HG02798 (cell line): ENCODE data around the gene CZIB.
"Not testable (repeated sequence)": the region's sequence is repeated elsewhere in the genome, so short reads cannot be mapped to it uniquely, and the experiment has no call there.

ENCODE experiments used
- ATAC-seq: cut with Tn5 transposase; IDR thresholded peaks from one replicate; pipeline ENCODE4 v1.9.1; 2021; ENCODE audit warnings: mild to moderate bottlenecking; ENCODE audit not compliant: unreplicated experiment, poor library complexity

CZIB gene

DNA sequence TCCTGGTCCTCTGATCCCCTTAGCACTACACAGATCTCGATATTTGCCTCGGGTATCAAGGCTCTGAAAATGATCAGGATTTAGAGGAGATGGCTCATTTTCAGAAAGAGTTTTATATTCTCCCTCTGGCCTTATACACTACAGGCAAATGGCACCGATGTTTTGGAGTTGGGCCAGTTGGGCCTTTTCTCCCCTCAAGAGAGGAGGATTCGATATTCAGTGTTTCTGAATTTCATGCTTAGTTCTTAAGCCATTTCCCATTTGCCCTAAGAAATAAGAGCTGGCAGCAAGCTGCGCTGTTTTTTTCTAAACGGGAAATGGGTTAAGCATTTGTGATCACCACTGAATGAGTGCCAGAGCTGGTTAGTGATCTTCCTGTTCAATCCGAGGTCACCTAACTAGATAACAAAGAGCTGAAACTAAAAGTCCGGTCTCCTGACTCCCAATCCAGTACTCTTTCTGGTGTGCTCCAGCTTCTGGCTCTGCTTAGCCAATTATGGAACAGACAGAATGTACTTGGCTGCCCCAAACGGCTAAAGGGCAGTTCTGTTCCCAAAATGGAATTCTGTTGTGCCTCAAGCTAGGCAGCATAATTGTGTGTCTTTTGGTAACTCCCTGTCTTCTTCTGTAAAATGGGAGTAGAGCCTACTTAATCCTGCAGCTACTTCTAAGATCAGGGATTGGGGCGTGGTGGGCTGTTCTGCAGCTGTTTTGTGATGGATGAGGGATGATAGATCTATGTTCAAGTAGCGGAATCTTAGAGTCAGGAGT is 25.0 kb downstream of the CZIB start:
- no peak for ATAC-seq

DNA sequence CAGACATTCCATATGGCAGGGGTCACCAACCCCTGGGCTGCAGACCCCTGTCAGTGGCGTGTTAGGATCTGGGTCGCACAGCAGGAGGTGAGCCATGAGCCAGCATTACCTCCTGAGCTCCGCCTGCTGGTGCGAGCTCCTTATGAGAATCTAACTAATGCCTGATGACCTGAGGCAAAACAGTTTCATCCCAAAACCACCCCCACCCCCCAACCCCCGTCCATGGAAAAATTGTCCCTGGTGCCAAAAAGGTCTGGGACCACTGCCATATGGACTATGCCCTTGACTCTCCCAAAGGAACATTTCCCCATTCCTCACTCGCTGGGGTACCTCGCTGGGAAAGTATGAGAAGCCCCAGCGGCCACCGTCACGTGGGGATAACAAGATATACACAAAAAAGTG is 30.2 kb downstream of the CZIB start:
- ATAC-seq: no peak

DNA sequence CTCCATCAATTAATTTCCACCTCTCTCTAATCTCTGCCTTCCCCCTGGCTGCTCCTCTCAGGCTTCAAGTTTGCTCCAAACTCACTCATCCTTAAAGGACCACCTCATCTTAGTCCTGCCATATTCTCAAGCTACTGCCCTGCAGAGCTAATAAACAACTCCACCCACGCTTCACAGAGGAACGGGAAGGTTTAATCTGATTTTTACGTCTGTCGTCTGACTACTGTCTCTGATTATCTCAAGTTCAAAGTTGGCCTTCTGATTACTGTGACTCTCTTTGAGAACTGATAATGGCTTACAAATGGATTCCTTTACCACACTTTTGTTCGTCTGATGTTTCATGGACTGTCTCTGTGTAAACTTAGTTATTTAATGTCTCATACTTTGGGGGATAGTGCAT is 31.4 kb downstream of the CZIB start:
- no peak for ATAC-seq

DNA sequence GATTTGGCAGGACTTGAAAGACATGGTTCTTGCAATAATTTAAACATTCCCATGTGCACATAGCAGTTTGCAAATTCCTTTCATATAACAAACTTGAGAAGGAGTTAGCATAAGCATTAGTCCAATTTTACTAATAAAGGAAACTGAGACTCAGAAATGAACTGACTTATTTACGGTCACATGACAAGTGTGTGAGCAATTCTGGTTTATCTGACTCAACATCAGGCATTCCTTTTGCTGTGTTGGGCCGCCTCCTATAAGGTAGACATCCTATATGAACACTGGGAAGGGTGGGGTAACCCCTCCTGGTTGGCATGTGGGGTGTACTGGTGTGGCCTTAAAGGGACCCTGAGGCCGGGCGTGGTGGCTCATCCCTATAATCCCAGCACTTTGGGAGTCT is 32.3 kb downstream of the CZIB start:
- no peak for ATAC-seq

DNA sequence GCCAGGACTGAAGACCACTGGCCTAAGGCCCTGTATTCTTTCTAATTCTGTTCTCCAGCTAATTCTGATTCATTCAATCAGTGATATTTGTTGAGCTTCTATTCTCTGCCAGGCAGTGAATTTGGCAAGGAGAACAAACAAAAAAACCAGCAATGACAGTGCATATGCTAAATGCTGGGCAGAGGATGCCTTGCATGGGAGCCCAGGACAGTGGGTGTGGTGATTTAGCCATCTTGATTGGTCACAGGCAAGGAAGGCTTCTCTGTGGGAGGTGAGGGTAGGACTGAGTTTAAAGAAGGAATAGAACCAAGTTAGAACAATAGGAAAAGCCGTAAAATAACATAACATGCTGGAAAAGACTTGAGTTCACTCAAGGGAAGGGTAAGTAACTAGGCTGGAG is 33.0 kb downstream of the CZIB start:
- no peak for ATAC-seq

DNA sequence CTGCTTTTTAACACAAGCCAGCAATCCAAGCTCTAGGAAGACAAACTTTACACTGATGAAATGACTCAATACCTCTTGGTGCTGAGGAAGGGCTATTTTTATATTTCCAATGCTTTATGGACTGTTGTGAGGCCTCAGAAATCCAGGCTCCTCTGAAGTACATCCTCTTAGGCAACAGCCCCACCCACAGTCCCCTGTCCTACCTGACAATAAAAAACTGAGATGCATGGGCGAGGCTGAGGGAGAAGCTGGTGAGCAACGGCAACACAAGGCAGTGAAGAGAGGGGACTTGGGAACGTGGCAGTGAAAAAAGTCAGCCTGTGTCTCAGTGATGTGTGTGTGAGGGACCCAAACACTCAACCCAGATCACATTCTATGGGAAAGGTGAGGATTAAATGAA is 33.9 kb downstream of the CZIB start:
- no peak for ATAC-seq

DNA sequence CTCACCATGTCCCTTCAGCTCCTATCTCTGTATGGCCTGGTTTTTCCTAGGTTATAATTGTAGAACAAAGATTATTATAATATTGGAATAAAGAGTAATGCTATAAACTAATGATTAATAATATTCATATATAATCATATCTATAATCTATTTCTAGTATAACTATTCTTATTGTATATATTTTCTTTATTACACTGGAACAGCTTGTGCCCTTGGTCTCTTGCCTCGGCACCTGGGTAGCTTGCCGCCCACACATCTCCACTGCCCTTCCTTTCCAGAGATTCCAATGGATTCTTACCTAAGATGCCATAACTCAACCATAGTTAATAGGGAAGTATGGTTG is 34.5 kb downstream of the CZIB start:
- ATAC-seq: not testable (repeated sequence)

DNA sequence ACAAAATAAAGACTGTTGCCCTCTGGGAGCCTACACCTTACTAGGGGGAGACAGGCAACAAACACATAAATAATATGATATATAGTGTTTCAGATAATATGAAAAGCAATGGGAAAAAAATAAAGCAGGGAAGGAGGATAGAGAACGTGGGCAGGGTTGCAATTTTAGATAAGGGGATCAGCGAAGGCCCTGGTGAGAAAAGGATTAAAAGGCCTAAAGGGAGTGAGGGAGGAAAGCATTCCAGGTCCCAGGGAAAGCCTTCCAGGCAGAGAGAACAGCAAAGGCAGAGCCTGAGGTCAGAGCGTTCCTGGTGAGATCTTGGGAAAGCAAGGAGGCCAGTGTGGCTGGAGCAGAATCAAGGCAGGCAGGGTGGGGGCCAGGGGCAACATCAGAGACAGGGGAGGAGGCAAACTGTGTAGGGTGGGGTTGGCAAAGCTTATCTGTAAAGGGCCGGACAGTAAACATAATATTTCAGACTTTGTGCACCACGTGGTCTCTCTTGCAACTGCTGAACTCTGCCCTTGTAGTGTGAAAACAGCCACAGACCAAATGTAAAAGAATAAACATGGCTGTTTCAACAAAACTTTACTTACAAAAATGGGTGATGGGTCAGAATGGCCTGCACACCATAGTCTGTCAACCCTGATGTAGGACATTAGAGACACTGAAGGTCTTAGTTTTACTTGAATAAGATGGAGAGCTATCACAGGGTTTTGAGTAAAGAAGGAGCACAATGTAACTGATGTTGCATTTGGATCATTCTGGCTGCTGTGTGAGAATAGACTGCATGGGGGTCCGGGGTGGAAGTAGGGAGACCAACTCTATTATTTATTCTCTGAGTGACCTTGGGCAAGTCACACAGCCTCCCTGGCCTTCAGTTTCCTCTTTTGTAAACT is 37.1 kb downstream of the CZIB start:
- no peak for ATAC-seq

DNA sequence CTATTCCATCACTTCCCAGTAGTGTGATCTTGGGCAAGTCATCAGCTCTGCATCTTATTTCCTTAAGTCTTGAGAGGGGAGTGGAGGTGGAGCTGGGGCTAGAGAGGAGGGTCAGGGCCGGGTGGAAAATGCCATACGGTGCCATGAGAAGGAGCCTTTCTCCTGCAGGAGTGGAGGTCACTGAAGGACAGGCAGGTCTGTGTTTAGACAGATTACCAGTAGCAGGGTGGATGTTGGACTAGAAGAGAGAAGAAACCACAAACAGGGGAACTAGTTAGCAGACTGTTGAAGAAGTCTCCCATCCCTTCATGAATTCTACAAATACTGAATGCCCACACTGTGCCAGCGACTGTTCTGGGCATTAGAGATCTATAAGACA is 37.7 kb downstream of the CZIB start:
- no peak for ATAC-seq

DNA sequence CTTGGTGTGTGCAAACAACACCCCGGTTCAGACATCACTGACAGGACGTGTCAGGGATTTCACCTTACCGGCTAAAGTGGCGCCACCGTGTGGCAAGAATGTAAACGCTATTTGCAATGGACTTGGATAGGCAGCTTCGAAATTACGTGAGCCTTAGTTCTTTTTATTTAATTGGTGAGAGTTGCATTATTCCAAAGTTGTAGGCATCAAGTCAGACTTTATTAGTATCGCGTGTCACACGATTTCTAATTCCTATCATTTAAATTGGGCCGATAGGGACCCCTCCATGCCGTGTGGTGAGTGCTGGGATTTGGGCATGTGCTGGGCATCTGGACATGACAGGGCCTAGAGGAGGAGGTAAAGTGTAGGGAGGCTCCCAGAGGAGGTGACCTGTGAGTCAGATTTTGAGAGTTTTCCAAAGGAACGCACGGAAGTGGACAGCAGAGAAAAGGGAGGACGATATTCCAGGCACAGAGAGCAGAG is 38.3 kb downstream of the CZIB start:
- peak; percentile 54 for ATAC-seq

DNA sequence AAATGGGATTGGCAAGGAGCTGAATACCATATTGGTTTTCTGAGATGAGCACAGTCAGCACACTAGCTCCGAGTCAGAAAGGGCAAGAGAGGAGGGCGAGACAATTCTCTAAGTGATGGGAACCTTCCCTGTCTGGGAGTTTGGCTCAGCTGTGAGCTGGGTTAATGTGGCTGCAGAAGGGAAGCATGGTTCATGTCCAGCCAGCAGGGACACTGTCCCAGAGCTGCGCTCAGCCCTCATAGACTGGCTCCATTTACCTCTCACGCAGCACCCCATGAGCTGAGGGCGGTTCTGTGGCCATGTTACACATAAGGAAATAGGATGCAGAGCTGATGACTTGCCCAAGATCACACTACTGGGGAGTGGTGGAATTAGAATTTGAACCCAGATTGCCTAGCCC is 39.5 kb downstream of the CZIB start:
- no peak for ATAC-seq

DNA sequence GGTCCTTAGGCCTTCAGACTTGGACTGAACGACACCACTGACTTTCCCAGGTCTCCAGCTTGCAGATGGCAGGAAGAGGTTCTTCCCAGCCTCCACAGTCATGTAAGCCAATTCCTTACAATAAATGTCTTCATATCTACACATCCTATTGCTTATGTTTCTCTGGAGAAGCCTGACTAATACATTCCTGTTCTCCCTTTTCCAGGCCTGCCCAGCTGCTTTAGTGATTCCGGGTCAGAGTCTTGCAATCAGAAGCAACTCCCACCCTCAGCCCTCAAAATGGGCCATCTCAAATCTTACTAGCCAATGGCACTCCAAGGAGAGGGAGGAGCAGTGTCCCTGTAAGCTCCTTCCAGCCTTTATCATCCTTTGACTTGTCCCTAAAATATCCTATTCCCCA is 40.2 kb downstream of the CZIB start:
- no peak for ATAC-seq

DNA sequence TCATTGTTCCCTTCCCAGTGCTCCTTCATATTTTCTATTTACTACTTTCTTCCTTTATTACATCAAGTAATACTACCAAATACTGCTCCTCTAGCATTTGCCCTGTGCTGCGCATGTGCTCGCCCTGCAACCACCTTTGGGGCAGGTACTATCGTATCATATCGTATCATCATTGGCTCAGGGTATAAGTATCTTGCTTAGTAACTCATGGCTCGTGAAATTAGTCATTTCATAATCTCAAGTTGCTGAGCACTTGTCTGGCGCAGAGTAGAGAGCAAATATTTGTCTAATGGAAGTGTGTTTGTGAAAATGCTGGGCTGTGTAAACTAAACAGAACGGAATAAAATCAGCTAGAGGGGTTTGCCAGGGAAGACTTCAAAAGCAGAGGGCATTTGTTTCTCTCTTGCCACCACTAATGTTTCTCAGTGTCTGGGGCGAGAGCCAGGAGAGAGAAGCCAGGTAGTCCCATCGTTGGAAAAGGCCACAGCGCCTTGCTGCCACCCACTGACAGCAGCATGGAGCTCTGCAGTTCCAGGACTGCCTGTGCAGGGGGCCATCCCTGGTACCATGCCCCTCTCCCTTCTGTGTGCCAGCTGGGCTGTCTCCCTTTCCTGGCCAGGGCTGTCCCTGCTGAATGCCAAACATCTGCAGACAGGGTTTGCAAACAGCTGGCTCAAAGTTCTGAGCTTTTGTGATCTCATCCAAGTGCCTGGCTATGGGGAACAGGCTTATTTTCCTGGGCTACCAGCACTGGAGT is 43.8 kb downstream of the CZIB start:
- ATAC-seq: no peak

DNA sequence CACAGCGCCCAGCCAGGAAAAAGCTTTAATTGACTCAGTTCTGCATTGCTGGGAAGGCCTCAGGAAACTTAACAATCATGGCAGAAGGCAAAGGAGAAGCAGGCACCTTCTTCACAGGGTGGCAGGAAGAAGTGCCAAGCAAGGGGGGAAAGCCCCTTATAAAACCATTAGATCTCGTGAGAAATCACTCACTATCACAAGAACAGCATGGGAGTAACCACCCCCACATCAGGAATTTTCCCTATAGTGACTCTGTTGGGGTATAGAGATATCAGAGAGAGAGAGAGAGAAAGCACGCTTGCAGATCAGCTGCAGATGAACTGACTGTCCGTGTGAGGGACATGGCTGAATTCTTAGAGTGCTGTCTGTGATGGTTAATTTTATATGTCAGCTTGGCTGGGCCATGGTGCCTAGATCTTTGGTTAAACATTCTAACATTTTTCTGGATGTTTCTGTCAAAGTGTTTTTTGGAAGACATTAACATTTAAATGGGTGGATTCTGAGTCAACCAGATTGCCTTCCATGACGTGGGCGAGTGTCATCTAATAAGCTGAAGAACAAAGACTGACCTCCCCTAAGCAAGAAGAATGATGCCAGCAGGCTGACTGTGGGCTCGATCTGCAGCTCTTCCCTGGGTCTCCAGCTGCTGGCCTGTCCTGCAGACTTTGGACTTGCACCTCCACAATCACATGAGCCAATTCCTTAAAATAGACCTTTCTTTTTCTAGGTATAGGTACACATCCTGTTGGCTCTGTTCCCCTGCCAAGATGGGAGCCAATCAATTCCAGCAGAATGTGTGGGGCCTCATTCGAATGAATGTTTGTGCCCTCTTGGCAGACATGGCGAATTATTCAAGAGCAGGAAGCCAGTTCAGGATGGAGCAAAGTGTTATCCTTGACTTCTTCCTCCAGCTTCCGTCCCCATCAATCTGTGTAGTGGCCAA is 45.2 kb downstream of the CZIB start:
- ATAC-seq: no peak

DNA sequence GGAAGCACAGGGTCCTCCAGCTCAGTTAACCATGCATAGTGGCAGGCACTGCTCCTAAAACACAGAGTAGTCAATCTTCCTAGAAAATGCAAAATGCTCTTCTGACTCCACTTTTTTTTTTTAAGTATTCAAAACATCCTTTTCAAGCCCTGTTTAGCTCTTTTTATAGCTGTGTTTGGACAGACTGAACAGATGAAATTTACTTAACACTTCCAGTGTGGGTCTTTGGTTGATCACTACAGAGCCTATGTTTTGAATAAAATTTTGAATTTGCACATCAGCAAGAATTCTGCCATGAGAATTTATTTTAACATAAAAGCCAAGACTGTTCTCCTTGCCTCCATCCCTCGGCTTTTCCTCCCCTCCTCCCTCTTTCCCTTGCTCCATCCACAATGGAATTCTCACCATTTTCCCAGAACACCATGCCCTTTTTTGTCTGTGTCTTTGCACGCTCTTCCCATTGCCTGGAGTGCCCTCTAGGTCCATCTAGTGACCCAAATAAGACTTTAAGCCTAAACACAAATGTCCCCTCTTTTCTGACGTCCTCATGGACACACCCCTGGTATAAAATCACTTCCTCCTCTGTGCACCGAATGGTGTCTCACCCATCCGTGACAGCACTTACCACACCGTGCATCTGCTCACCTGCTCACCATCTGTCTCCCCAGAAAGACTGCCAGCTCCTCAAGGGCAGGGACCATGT is 47.9 kb downstream of the CZIB start:
- ATAC-seq: no peak

DNA sequence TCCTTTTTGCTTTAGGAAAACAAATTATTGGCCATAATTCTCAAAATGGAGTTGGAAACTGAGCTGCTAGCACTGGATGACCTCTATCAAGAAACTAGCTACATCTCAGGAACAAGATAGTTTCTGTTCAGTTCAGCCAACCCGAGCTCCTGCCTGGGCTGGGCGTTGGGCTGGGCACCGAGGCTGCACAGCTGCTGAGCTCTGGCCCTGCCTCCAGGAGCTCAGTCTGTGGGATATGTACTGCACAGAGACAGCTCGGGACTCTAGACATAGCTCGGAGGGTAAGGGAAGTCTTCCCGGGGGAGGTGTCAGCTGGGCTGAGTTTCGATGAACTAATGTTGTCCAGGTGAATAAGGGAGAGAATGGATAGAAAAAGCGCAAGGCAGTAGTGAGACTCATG is 53.5 kb downstream of the CZIB start:
- ATAC-seq: no peak

DNA sequence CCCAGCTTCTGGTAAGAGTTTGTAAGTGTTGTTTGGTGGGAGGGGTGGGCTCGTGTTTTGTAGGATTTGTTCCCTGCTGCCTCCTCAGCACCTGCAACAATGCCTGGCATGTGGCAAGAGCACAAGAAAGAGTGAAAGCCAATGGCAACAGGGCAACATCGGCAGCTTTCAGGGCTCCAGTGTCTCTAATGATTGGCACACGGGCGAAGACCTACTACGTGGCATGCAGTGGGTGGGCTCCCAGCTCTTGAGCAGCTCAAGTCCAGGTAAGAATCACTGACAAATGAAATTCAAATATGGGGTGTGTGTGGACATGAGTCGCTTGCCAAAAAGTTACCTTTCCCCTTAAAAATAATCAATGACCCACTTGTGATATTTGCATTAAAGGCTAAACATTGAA is 54.1 kb downstream of the CZIB start:
- ATAC-seq: no peak

DNA sequence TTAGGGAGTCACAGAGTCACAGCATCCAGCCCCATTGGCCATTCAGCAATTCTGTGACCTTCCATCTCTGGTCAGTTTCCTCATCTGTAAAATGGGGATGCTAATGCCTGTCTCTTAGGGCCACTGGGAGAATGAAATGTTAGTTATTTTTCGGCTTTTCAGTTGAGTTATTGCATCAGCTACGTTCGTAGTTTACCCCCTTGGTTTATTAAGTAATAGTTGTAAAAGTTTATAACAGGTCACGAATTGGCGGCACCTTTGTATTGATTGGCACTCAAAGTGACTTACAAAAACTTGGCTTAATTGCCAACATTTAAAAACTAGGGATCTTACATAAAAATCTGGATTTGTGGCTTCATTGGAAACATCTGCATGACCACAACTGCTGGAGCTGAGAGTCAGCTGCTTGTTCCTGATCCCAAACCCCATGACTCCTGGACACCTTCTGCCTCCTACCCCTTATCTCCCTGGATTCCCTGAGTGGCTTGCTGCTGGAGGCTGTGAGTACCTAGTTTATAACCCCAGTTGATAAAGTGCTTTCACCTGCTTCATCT is 54.9 kb downstream of the CZIB start:
- ATAC-seq: no peak
